OCI-LY3 (cell line): ENCODE data around the gene SOWAHA.

Experiments
- H2AFZ ChIP-seq: fragments of 200-600, 300-600 bp; shearing (Covaris generic); 2 replicates; pipeline ENCODE4 v1.6.0; 2014; ENCODE audit warnings: antibody characterized with exemption, low read depth, low read length
- H3K27ac ChIP-seq: fragments of 200-600, 300-600 bp; sonication (generic); 2 replicates; pipeline ENCODE4 v1.5.1; 2014; ENCODE audit warnings: mild to moderate bottlenecking, low read length, moderate library complexity, mixed read lengths
- H3K27me3 ChIP-seq: fragments of 200-600, 300-600 bp; sonication (generic); 2 replicates; pipeline ENCODE4 v1.6.1; 2014; ENCODE audit warnings: low read depth, low read length, mixed read lengths
- H3K36me3 ChIP-seq: fragments of 200-600, 300-600 bp; sonication (generic); replicated peaks from 2 replicates; pipeline ENCODE3; 2014; ENCODE audit warnings: low read depth, low read length, mixed read lengths
- H3K4me1 ChIP-seq: fragments of 300-600, 200-600 bp; sonication (generic); 2 replicates; pipeline ENCODE4 v1.6.1; 2014; ENCODE audit warnings: low read length, mixed read lengths
- H3K4me2 ChIP-seq: fragments of 200-600, 300-600 bp; sonication (generic); 2 replicates; pipeline ENCODE4 v1.6.1; 2014; ENCODE audit warnings: low read length, mixed read lengths
- H3K4me3 ChIP-seq: fragments of 300-600, 200-600 bp; sonication (generic); 2 replicates; pipeline ENCODE4 v1.5.1; 2014; ENCODE audit warnings: antibody characterized with exemption, mild to moderate bottlenecking, low read length, moderate library complexity
- H3K79me2 ChIP-seq: fragments of 300-600, 200-600 bp; shearing (Covaris generic); 2 replicates; pipeline ENCODE4 v1.6.1; 2014; ENCODE audit warnings: mild to moderate bottlenecking, low read length, mixed read lengths
- H3K9ac ChIP-seq: fragments of 300-600, 200-600 bp; shearing (Covaris generic); 2 replicates; pipeline ENCODE4 v1.6.0; 2014; ENCODE audit warnings: mild to moderate bottlenecking, low read length, moderate library complexity
- H3K9me3 ChIP-seq: fragments of 200-600, 300-600 bp; shearing (Covaris generic); 2 replicates; pipeline ENCODE4 v1.6.1; 2014; ENCODE audit warnings: low read length, mixed read lengths; ENCODE audit not compliant: insufficient read depth
- H4K20me1 ChIP-seq: fragments of 200-600, 300-600 bp; sonication (generic); 2 replicates; pipeline ENCODE4 v1.6.1; 2016; ENCODE audit warnings: low read length, mixed read lengths; ENCODE audit not compliant: insufficient read depth
- EZH2phosphoT487 ChIP-seq: fragments of 200-600 bp; shearing (Covaris generic); IDR thresholded peaks from 2 replicates; pipeline ENCODE4 v1.6.1; 2018; ENCODE audit warnings: antibody characterized with exemption, mixed run types, low read depth
- TF ChIP-seq, protein P1 (sequence below): fragments of 200-600, 300-600 bp; sonication (generic); IDR thresholded peaks from 2 replicates; pipeline ENCODE4 v1.5.1; 2014; ENCODE audit warnings: antibody characterized with exemption, low read length, low read depth

SOWAHA gene

DNA sequence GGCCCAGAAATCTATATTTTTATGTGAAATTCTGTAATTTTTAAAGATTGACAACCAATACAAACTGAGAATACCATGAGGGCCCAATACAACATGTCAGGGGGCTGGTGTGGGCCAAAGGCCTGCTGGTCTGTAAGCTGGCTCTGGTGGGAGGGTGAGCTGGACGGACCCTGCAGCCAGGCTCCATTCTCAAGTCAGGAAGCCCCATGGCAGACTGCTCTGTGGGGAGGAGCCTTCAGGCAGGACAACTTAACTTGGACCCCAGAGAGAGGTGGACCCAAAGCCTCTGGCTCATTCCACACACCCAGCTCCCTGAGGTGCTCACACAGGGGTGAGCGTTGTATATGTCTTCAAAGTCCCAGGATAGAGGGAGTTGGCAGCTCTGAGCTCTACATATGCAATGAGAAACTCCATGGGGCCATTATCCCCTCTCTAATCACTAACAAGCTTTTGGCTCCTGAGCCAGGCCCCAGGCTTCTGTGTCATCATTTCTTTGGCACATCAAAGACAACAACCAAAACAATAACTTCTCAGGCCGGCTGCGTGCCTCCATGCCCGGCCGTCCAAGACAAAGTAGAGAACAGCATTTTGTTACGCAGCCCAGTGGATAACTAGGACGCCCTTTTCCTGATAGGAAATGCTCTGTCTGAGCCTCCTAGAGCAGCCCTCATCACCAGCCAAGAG, 42.5 kb upstream of the SOWAHA start:
- no peaks in the 10 kb centered on the region for H3K36me3 ChIP-seq
- no peak overlapping the region for H3K4me2 ChIP-seq
- no peak overlapping the region for H3K27ac ChIP-seq
- H3K79me2 ChIP-seq, result peaks cover 9% of the 10 kb centered on the region; the same call in 1 of the 2 replicates
- no peak overlapping the region for H3K9ac ChIP-seq
- H3K4me3 ChIP-seq, result no peak overlapping the region
- no peak overlapping the region for H2AFZ ChIP-seq
- no peaks in the 10 kb centered on the region for H3K27me3 ChIP-seq
- H3K9me3 ChIP-seq, result no peaks in the 10 kb centered on the region
- H3K4me1 ChIP-seq, result no peaks in the 10 kb centered on the region
- H4K20me1 ChIP-seq, result 0 out of 2 replicates have a peak, but pooled peaks cover 4% of the 10 kb centered on the region
- TF ChIP-seq, protein P1, sequence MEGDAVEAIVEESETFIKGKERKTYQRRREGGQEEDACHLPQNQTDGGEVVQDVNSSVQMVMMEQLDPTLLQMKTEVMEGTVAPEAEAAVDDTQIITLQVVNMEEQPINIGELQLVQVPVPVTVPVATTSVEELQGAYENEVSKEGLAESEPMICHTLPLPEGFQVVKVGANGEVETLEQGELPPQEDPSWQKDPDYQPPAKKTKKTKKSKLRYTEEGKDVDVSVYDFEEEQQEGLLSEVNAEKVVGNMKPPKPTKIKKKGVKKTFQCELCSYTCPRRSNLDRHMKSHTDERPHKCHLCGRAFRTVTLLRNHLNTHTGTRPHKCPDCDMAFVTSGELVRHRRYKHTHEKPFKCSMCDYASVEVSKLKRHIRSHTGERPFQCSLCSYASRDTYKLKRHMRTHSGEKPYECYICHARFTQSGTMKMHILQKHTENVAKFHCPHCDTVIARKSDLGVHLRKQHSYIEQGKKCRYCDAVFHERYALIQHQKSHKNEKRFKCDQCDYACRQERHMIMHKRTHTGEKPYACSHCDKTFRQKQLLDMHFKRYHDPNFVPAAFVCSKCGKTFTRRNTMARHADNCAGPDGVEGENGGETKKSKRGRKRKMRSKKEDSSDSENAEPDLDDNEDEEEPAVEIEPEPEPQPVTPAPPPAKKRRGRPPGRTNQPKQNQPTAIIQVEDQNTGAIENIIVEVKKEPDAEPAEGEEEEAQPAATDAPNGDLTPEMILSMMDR, result no peak
- TF ChIP-seq EZH2phosphoT487, result no peak

DNA sequence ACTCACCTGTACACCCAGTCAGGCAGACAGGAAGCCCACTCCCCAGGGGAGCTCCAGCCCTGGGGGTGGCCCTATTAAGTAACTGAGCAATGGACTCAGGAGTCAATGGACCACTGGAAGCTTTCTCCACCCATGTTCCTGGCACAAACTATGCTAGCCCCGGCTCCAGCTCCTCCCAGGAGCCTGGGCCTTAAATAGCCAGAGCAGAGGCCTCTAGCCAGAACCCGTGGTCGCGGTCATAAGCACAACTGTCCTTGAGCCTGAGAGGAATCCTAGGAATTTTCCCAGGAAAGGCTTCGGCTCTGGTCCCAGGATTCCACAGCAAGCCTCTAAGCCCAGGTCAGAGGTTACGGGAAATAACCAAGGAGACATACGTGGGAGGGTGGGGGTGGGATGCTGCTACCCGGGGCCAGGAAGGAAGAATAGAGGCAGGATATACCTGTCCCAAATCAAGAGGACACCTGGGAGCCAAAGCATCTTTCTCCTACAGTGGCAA, 41.6 kb upstream of the SOWAHA start:
- no peaks in the 10 kb centered on the region for H3K36me3 ChIP-seq
- 0 out of 2 replicates have a peak, but pooled peaks cover 4% of the 10 kb centered on the region for H4K20me1 ChIP-seq
- no peaks in the 10 kb centered on the region for H3K9me3 ChIP-seq
- no peak overlapping the region for H3K4me2 ChIP-seq
- no peak overlapping the region for H2AFZ ChIP-seq
- no peaks in the 10 kb centered on the region for H3K27me3 ChIP-seq
- H3K79me2 ChIP-seq, result peaks cover 13% of the 10 kb centered on the region
- H3K4me3 ChIP-seq, result no peak overlapping the region
- no peak overlapping the region for H3K27ac ChIP-seq
- H3K4me1 ChIP-seq, result no peaks in the 10 kb centered on the region
- no peak for TF ChIP-seq EZH2phosphoT487
- TF ChIP-seq, protein P1, result no peak
- H3K9ac ChIP-seq, result no peak overlapping the region

DNA sequence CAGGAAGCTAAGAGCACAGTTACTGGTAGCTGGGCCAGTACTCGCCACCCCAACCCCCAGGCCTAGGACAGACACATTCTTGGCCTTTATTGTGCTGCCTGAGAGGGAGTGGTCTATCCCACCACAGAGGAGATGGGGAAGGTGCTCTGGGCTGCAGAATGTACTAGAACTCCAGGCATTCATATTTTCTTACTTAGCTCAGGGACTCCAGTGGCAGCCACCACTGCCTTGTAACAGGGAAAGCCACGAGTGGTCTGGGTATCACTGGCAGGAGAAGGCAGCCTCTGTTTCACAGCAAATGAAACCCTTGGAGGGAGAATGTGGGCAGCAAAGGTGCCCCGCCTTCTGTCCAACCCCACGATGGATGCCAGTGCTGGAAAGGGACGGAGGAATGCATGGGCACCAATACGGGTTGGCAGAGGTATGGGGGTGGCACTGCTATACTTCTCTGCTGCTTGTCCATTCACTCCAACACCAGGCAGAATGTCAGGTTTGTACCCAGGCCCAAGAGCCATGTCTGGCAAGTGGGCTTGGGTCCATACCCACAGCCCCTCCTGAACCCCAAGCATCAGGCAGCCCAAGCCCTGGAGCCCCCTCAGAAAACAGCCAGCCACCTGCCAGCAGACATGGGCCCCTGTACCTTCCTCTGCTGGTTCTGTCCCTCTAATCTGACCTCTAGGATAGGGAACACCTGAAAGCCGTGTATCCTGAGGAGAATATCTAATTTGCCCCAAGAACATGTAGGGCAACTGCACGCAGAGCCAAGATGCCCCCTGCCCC, 40.6 kb upstream of the SOWAHA start:
- Histone ChIP-seq H3K27me3 (no peaks in the 10 kb centered on the region), H3K79me2 (peaks cover 13% of the 10 kb centered on the region), H3K27ac (no peak overlapping the region), H3K36me3 (no peaks in the 10 kb centered on the region), H3K4me3 (no peak overlapping the region), H3K9me3 (no peaks in the 10 kb centered on the region), H2AFZ (no peak overlapping the region), H3K4me2 (no peak overlapping the region), H3K4me1 (no peaks in the 10 kb centered on the region), H3K9ac (no peak overlapping the region), H4K20me1 (0 out of 2 replicates have a peak, but pooled peaks cover 4% of the 10 kb centered on the region)
- TF ChIP-seq EZH2phosphoT487, result no peak
- TF ChIP-seq, protein P1, result no peak

DNA sequence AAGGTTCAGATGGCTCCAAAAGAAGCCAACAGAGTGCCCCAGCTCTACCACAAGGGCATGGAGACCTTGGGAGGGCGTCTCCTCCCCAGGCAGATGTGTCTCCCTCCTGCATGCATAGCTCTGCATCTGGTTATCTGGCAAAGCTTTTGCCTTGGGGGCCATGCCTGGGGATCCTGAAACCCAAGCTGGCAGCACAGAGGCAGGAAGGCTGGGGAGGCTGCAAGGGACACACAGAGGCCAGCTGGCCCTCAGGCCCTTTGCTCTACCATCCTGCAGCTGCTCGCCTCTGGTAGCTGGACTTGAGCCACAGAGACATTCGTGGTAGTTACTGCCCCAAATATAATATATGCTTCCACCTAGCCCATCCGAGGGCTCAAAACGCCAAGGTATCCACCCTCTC, 40.0 kb upstream of the SOWAHA start:
- 0 out of 2 replicates have a peak, but pooled peaks cover 5% of the 10 kb centered on the region for H3K27me3 ChIP-seq
- H4K20me1 ChIP-seq, result 0 out of 2 replicates have a peak, but pooled peaks cover 4% of the 10 kb centered on the region
- H2AFZ ChIP-seq, result no peak overlapping the region
- no peaks in the 10 kb centered on the region for H3K36me3 ChIP-seq
- H3K9me3 ChIP-seq, result no peaks in the 10 kb centered on the region
- H3K4me1 ChIP-seq, result no peaks in the 10 kb centered on the region
- no peak overlapping the region for H3K4me2 ChIP-seq
- no peak overlapping the region for H3K4me3 ChIP-seq
- peaks cover 13% of the 10 kb centered on the region for H3K79me2 ChIP-seq
- H3K27ac ChIP-seq, result no peak overlapping the region
- no peak overlapping the region for H3K9ac ChIP-seq
- TF ChIP-seq, protein P1, result no peak
- no peak for TF ChIP-seq EZH2phosphoT487
